ENCODE data around the gene LARGE1. TPM values are rescaled to one million over a fixed set of nuclear protein-coding genes. Genes with fewer than 3 reads are reported as not detected.

The LARGE1 gene
- polyA plus RNA-seq, 1 experiment = 8.5 TPM

- POLR2A ChIA-PET = no interaction called here
- peak; percentile 83 for DNase-seq (ENCODE audit: low read depth)
- H3K4me3 ChIP-seq (ENCODE audit: low read depth, low read length) = no peak overlapping the region
- no peaks in the 10 kb centered on the region for H3K27me3 ChIP-seq (ENCODE audit: control insufficient read depth, insufficient read depth, low read length)
- H3K36me3 ChIP-seq (ENCODE audit: control insufficient read depth, insufficient read depth, low read length) = no peaks in the 10 kb centered on the region
- TF ChIP-seq, protein P1, sequence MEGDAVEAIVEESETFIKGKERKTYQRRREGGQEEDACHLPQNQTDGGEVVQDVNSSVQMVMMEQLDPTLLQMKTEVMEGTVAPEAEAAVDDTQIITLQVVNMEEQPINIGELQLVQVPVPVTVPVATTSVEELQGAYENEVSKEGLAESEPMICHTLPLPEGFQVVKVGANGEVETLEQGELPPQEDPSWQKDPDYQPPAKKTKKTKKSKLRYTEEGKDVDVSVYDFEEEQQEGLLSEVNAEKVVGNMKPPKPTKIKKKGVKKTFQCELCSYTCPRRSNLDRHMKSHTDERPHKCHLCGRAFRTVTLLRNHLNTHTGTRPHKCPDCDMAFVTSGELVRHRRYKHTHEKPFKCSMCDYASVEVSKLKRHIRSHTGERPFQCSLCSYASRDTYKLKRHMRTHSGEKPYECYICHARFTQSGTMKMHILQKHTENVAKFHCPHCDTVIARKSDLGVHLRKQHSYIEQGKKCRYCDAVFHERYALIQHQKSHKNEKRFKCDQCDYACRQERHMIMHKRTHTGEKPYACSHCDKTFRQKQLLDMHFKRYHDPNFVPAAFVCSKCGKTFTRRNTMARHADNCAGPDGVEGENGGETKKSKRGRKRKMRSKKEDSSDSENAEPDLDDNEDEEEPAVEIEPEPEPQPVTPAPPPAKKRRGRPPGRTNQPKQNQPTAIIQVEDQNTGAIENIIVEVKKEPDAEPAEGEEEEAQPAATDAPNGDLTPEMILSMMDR (IDR thresholded peaks at IDR 0.05; ENCODE audit: insufficient read depth, low read depth, low read length) = no peak
- CTCF ChIA-PET = no interaction called here
Measured at GRCh38 chr22:33438273-33438672, 482.0 kb downstream of the LARGE1 start.

- Histone ChIP-seq H3K4me3 (ENCODE audit: low read depth, low read length) (no peak overlapping the region), H3K27me3 (ENCODE audit: control insufficient read depth, insufficient read depth, low read length) (no peaks in the 10 kb centered on the region), H3K36me3 (ENCODE audit: control insufficient read depth, insufficient read depth, low read length) (no peaks in the 10 kb centered on the region)
- CTCF ChIA-PET = no interaction called here
- POLR2A ChIA-PET = no interaction called here
- no peak for DNase-seq (ENCODE audit: low read depth)
- TF ChIP-seq, protein P1 (IDR thresholded peaks at IDR 0.05; ENCODE audit: insufficient read depth, low read depth, low read length) = no peak
Measured at GRCh38 chr22:33431300-33431699, 489.0 kb downstream of the LARGE1 start.

DNA sequence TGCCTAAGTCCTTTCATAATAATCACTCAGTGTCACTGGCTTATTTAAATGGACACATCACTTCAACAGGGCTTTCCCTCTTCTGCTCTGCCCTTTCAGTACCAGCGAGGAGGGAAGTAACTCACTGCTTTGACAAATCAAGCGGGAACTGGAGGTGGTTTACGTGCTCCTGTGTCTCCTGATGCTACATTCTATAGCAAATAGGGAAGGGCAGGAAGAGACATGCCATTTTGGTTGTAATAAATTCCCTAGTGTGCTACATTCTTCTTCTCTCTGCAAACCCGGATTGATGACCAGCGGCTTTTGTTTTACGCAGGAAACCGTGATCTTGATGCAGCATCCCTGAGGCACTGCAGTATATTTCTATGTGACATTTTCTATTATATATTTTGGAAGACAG, 491.0 kb downstream of the LARGE1 start:
- H3K27me3 ChIP-seq (ENCODE audit: control insufficient read depth, insufficient read depth, low read length) = no peaks in the 10 kb centered on the region
- H3K4me3 ChIP-seq (ENCODE audit: low read depth, low read length) = no peak overlapping the region
- no peak for DNase-seq (ENCODE audit: low read depth)
- POLR2A ChIA-PET = no interaction called here
- CTCF ChIA-PET = no interaction called here
- TF ChIP-seq, protein P1 (IDR thresholded peaks at IDR 0.05; ENCODE audit: insufficient read depth, low read depth, low read length) = no peak
- no peaks in the 10 kb centered on the region for H3K36me3 ChIP-seq (ENCODE audit: control insufficient read depth, insufficient read depth, low read length)

- Histone ChIP-seq H3K4me3 (ENCODE audit: low read depth, low read length) (no peak overlapping the region), H3K36me3 (ENCODE audit: control insufficient read depth, insufficient read depth, low read length) (no peaks in the 10 kb centered on the region), H3K27me3 (ENCODE audit: control insufficient read depth, insufficient read depth, low read length) (no peaks in the 10 kb centered on the region)
- ChIA-PET CTCF (interaction anchor here (0.9 kb wide), 1 partner anchor 18 kb away, joined by 3 read pairs; no protein-coding TSS in a partner anchor), POLR2A (no interaction called here)
- no peak for DNase-seq (ENCODE audit: low read depth)
- TF ChIP-seq, protein P1 (IDR thresholded peaks at IDR 0.05; ENCODE audit: insufficient read depth, low read depth, low read length) = no peak
Measured at GRCh38 chr22:33427461-33427860, 492.8 kb downstream of the LARGE1 start.

- ChIA-PET CTCF (interaction anchor here (0.6 kb wide), 1 partner anchor 39 kb away, joined by 3 read pairs; no protein-coding TSS in a partner anchor), POLR2A (no interaction called here)
- H3K4me3 ChIP-seq (ENCODE audit: low read depth, low read length) = no peak overlapping the region
- TF ChIP-seq, protein P1 (IDR thresholded peaks at IDR 0.05; ENCODE audit: insufficient read depth, low read depth, low read length) = no peak
- H3K27me3 ChIP-seq (ENCODE audit: control insufficient read depth, insufficient read depth, low read length) = no peaks in the 10 kb centered on the region
- H3K36me3 ChIP-seq (ENCODE audit: control insufficient read depth, insufficient read depth, low read length) = no peaks in the 10 kb centered on the region
- DNase-seq (ENCODE audit: low read depth) = no peak
Measured at GRCh38 chr22:33426451-33426850, 493.8 kb downstream of the LARGE1 start.

Data from BJ (cell line).